B cell (primary cell): ENCODE results near the gene CAP2. TPM values are rescaled to one million over a fixed set of nuclear protein-coding genes. Genes with fewer than 3 reads are reported as not detected.
"Not testable (repeated sequence)": the region's sequence is repeated elsewhere in the genome, so short reads cannot be mapped to it uniquely, and the experiment has no call there.

Source experiments
- ATAC-seq: fragments of 200-7000 bp; cut with Tn5 transposase; one replicate; pipeline ENCODE4 v1.10.0; 2021; ENCODE audit warnings: low read depth, mild to moderate bottlenecking, moderate number of reproducible peaks, moderate library complexity
- CTCF ChIA-PET: fragments of 350-600 bp; sonication (Branson Sonifier 250); formaldehyde crosslinking; loops from one replicate; lab custom pipeline; 2021; ENCODE audit warnings: antibody characterized with exemption, inconsistent platforms; lab: Charles Lee
- POLR2A ChIA-PET: fragments of 350-600 bp; sonication (Branson Sonifier 250); formaldehyde crosslinking; loops from one replicate; lab custom pipeline; 2021; ENCODE audit warnings: antibody characterized with exemption; lab: Charles Lee
- DNase-seq: peaks from one replicate; pipeline ENCODE4 v3.0.0; 2013
- H2AFZ ChIP-seq: 2 replicates; pipeline ENCODE4 v1.6.1; 2012; ENCODE audit warnings: mild to moderate bottlenecking, low read depth, low read length; ENCODE audit not compliant: insufficient read depth, poor library complexity, severe bottlenecking
- H3K27ac ChIP-seq, 2 donors: 1 replicate in 1 of 2; 2 replicates in 1 of 2; pipeline ENCODE4 v1.5.1; 2012 to 2013; ENCODE audit warnings: low read length in 2 of 2, mild to moderate bottlenecking in 2 of 2, moderate library complexity in 1 of 2
- H3K27me3 ChIP-seq, 4 experiments: fragments of 200-600 bp in 1 of 4; sonication (generic) in 1 of 4; replicated peaks in 1 of 4; 1 replicate in 2 of 4; 2 replicates in 2 of 4; pipeline versions ENCODE4 v1.6.1 to v1.7.0; 2013 to 2016; ENCODE audit warnings: low read length in 3 of 4, mild to moderate bottlenecking in 2 of 4, mixed read lengths in 1 of 4, moderate library complexity in 1 of 4; ENCODE audit not compliant: insufficient read depth in 4 of 4, control insufficient read depth in 3 of 4; ENCODE audit errors: control extremely low read depth in 1 of 4
- H3K36me3 ChIP-seq, 2 experiments: replicated peaks in 1 of 2; 1 replicate in 1 of 2; 2 replicates in 1 of 2; pipeline versions ENCODE4 v1.6.1 to v1.7.1; 2013; ENCODE audit warnings: low read length in 1 of 2; ENCODE audit not compliant: insufficient read depth in 2 of 2, control insufficient read depth in 1 of 2; ENCODE audit errors: control extremely low read depth in 1 of 2, extremely low read depth in 1 of 2
- H3K4me1 ChIP-seq, 2 donors: fragments of 200-600 bp in 1 of 2; sonication (generic) in 1 of 2; 1 replicate in 1 of 2; 2 replicates in 1 of 2; pipeline versions ENCODE4 v1.5.1 to v1.6.1; 2013 to 2017; ENCODE audit warnings: low read length in 2 of 2; ENCODE audit not compliant: control insufficient read depth in 2 of 2, insufficient read depth in 2 of 2
- H3K4me2 ChIP-seq: replicated peaks from 2 replicates; pipeline ENCODE3; 2012; ENCODE audit warnings: mild to moderate bottlenecking, low read depth, low read length; ENCODE audit not compliant: poor library complexity, severe bottlenecking
- H3K4me3 ChIP-seq, 5 experiments: fragments of 200-600 bp in 1 of 5; sonication (generic) in 1 of 5; 1 replicate in 3 of 5; 2 replicates in 2 of 5; pipeline versions ENCODE4 v1.5.1 to v1.7.0; 2011 to 2016; ENCODE audit warnings: low read length in 4 of 5, mild to moderate bottlenecking in 4 of 5, low read depth in 2 of 5, control low read depth in 1 of 5, moderate library complexity in 1 of 5; ENCODE audit not compliant: insufficient read depth in 1 of 5; ENCODE audit errors: control extremely low read depth in 1 of 5, extremely low read depth in 1 of 5
- H3K79me2 ChIP-seq: fragments of 200-600 bp; sonication (generic); one replicate; pipeline ENCODE4 v1.6.0; 2016; ENCODE audit warnings: low read length; ENCODE audit not compliant: control insufficient read depth, insufficient read depth
- H3K9ac ChIP-seq: fragments of 200-600 bp; sonication (generic); 2 replicates; pipeline ENCODE4 v1.6.1; 2017; ENCODE audit warnings: mild to moderate bottlenecking, low read length, moderate library complexity
- H3K9me3 ChIP-seq, 3 donors: one replicate each; pipeline versions ENCODE4 v1.6.1 to v1.7.1; 2013; ENCODE audit warnings: low read length in 2 of 3; ENCODE audit not compliant: control insufficient read depth in 2 of 3, insufficient read depth in 1 of 3; ENCODE audit errors: control extremely low read depth in 1 of 3
- H4K20me1 ChIP-seq: 2 replicates; pipeline ENCODE4 v1.6.0; 2012; ENCODE audit warnings: mild to moderate bottlenecking, low read length; ENCODE audit not compliant: insufficient read depth, control insufficient read depth, poor library complexity, severe bottlenecking
- H3K27ac Mint-ChIP-seq: one replicate; pipeline ENCODE4 v1.8.0; 2021; ENCODE audit warnings: mixed read lengths
- H3K27me3 Mint-ChIP-seq: one replicate; pipeline ENCODE4 v1.8.0; 2021; ENCODE audit warnings: mixed read lengths
- H3K4me1 Mint-ChIP-seq: one replicate; pipeline ENCODE4 v1.8.0; 2021; ENCODE audit warnings: mixed read lengths
- H3K4me3 Mint-ChIP-seq: one replicate; pipeline ENCODE4 v1.8.0; 2021; ENCODE audit warnings: mixed read lengths
- H3K9me3 Mint-ChIP-seq: one replicate; pipeline ENCODE4 v1.8.0; 2022; ENCODE audit warnings: mixed read lengths; ENCODE audit not compliant: insufficient read depth
- EZH2 ChIP-seq: IDR thresholded peaks from 2 replicates; pipeline ENCODE4 v1.6.1; 2012; ENCODE audit warnings: borderline replicate concordance, low read depth, mild to moderate bottlenecking, moderate library complexity, low read length; ENCODE audit not compliant: insufficient read depth, poor library complexity, severe bottlenecking
- WGBS: methylation state at CpG from one replicate; pipeline ENCODE4 v1.1.5; 2013; ENCODE audit warnings: missing lambda C conversion rate; ENCODE audit not compliant: insufficient coverage; 5-methylcytosine and 5-hydroxymethylcytosine counted together
- intact Hi-C: fragments of 100-400 bp; cut with micrococcal nuclease; formaldehyde crosslinking; loops from one replicate; pipeline ENCODE4 v1.10.0; 2022
- polyA plus RNA-seq: library from polyadenylated mRNA; depleted of rRNA; stranded (reverse); fragments of >200 nt; gene quantifications from 2 replicates; pipeline ENCODE4 v1.2.3, GENCODE V29; 2012
- total RNA-seq, 2 donors: library from RNA; stranded (reverse); fragments of 120-200 nt in 1 of 2; gene quantifications; 1 replicate in 1 of 2; 2 replicates in 1 of 2; pipeline versions ENCODE4 v1.2.3 to v1.2.4, GENCODE V29; 2013 to 2022
- TF ChIP-seq, protein P1 (sequence below): fragments of 200-600 bp; IDR thresholded peaks from one replicate; pipeline ENCODE4 v1.8.0; 2022; ENCODE audit warnings: antibody characterized with exemption, mild to moderate bottlenecking

CAP2 gene
- total and polyA plus RNA-seq, 2 donors (not counting 1 experiment from before 2014, with no cell fraction given) = not detected

GRCh38 chr6:17414395-17414794 lies 21.0 kb downstream of the CAP2 start:
- H3K27me3 Mint-ChIP-seq = peaks cover 14% of the 10 kb centered on the region
- H3K9me3 ChIP-seq = peaks cover 0 to 10% (median 0%) of the 10 kb centered on the region in 3 donors
- H3K9me3 Mint-ChIP-seq, H3K4me3 ChIP-seq, intact Hi-C loops, H3K4me1 Mint-ChIP-seq, ATAC-seq, H3K27me3 ChIP-seq, H3K4me1 ChIP-seq, H3K27ac ChIP-seq, H3K9ac ChIP-seq, CTCF ChIA-PET, H3K79me2 ChIP-seq, H3K27ac Mint-ChIP-seq, DNase-seq, H2AFZ ChIP-seq, H3K4me3 Mint-ChIP-seq, H3K4me2 ChIP-seq, H3K36me3 ChIP-seq, POLR2A ChIA-PET, H4K20me1 ChIP-seq: not testable (repeated sequence)
- no CpG with 5 or more reads among the region's 1 CpG for WGBS

GRCh38 chr6:17415321-17415720 lies 21.9 kb downstream of the CAP2 start:
- no peak overlapping the region for H3K27ac Mint-ChIP-seq
- H3K4me1 ChIP-seq = no peaks in the 10 kb centered on the region
- TF ChIP-seq, protein P1, sequence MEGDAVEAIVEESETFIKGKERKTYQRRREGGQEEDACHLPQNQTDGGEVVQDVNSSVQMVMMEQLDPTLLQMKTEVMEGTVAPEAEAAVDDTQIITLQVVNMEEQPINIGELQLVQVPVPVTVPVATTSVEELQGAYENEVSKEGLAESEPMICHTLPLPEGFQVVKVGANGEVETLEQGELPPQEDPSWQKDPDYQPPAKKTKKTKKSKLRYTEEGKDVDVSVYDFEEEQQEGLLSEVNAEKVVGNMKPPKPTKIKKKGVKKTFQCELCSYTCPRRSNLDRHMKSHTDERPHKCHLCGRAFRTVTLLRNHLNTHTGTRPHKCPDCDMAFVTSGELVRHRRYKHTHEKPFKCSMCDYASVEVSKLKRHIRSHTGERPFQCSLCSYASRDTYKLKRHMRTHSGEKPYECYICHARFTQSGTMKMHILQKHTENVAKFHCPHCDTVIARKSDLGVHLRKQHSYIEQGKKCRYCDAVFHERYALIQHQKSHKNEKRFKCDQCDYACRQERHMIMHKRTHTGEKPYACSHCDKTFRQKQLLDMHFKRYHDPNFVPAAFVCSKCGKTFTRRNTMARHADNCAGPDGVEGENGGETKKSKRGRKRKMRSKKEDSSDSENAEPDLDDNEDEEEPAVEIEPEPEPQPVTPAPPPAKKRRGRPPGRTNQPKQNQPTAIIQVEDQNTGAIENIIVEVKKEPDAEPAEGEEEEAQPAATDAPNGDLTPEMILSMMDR = no peak
- no peak for TF ChIP-seq EZH2
- no peaks in the 10 kb centered on the region for H3K9me3 Mint-ChIP-seq
- CTCF ChIA-PET = no interaction called here
- POLR2A ChIA-PET = no interaction called here
- H3K27me3 ChIP-seq = no peaks in the 10 kb centered on the region
- no peaks in the 10 kb centered on the region for H3K36me3 ChIP-seq
- H3K4me1 Mint-ChIP-seq = no peaks in the 10 kb centered on the region
- WGBS = 95% methylated on average over 2 of the region's 2 CpGs
- no peak for DNase-seq
- H3K79me2 ChIP-seq = no peaks in the 10 kb centered on the region
- ATAC-seq = no peak
- peaks cover 14% of the 10 kb centered on the region for H3K27me3 Mint-ChIP-seq
- no peak overlapping the region for H3K9ac ChIP-seq
- H3K4me3 ChIP-seq = no peak overlapping the region
- no peak overlapping the region for H3K4me2 ChIP-seq
- H2AFZ ChIP-seq = no peak overlapping the region
- no peak overlapping the region for H3K27ac ChIP-seq
- H4K20me1 ChIP-seq = no peaks in the 10 kb centered on the region
- peaks cover 0 to 10% (median 0%) of the 10 kb centered on the region in 3 donors for H3K9me3 ChIP-seq
- H3K4me3 Mint-ChIP-seq = no peak overlapping the region
- intact Hi-C loops = no loop called here
